HG03139 (cell line): ENCODE measurements around the gene PUM1.

Experiments
- ATAC-seq: cut with Tn5 transposase; IDR thresholded peaks from one replicate; pipeline ENCODE4 v1.9.1; 2021; ENCODE audit not compliant: unreplicated experiment

The PUM1 gene

GRCh38 chr1:30895944-30896660, 169.4 kb downstream of the PUM1 start:
- ATAC-seq, result no peak

DNA sequence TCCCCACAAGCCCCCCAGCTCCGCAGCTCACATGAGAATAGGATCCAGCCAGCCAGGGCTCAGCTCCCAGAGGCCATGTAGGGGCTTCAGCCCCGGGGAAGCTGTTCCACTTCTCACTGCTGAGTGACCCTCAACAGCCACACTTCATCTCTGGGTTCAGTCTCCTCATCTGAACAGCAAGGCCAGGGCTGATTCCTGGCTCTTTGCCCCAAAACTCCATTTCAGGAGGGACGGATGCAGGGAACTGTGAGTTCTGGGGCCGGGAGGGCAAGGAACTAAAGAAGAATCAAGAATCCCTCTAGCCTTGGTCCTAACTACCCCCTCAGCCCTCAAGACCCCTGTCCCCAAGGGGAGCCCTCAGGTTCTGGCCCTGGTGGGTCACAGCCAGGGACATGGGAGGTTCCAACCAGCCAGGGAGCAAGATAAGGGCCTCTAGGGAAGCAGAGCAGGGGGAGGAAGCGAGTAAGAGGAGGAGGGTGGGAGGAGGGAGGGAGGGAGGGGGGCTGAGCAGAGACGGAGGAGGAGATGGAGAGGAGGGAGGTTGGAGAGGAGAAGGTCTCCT, 170.1 kb downstream of the PUM1 start:
- ATAC-seq, result no peak

- no peak for ATAC-seq
Observed at GRCh38 chr1:30894508-30894973, 171.0 kb downstream of the PUM1 start.

DNA sequence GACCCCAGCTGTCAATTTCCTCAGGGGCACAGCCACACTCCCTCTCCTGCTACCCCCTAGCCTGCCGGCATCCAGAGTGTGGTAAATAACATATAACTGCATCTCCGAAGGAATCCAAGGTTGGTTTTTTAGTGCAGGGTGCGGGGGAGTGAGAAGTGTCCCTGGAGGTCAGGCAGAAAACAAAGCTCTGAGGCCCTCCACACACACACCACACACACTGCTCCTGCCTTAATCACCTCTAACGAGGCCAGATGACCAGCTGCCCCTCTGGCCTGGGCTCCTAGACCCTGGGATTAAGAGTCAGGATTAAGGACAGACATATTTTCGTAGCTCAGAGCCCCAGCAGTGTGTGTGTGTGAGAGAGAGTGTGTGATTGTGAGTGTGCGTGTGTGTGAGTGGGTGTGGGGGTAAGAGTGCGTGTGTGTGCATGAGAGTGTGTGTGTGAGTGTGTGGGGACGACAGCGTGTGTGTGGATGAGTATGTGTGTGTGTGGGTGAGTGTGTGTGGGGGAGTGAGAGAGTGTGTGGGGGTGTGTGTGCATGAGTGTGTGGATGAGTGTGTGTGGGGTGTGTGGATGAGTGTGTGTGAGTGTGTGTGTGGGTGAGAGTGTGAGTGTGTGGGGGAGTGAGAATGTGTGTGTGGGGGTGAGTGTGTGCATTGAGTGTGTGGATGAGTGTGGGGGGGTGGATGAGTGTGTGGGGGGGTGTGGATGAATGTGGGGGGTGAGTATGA, 171.6 kb downstream of the PUM1 start:
- ATAC-seq, result no peak

GRCh38 chr1:30892671-30893073, 172.8 kb downstream of the PUM1 start:
- no peak for ATAC-seq

DNA sequence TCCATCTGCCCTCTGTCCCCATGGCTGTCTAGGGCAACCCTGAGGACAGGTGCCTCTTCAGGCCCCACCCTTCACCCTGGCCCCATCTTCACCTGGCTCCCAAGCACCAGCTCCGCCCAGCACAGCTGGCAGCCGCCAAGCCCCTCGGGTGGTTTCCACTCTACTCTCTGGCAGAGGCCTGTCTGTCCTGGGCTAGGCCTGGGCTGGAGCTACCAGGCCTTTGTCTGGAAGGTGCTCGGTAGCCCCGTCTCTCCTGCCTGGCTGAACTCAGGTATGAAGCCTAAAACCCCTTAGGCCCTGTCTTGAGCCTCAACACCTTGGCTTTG, 174.3 kb downstream of the PUM1 start:
- ATAC-seq, result no peak

GRCh38 chr1:30890502-30891226, 174.9 kb downstream of the PUM1 start:
- ATAC-seq, result no peak

DNA sequence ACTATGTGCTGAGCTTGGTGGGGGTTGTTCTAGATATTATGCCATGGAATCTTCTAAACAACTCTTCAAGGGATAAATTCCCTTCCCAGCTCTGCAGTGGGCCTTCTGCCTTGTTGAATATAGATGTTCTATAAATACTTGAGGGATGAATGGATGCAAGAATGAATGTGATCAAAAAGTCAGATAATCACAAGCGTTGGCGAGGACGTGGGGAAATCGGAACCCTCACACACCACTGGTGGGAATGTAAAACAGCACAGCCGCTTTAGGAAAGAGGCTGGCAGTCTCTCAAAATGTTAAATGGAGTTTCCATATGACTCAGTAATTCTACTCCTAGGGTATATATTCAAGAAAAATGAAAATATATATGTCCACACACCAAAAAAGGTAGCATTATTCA, 176.0 kb downstream of the PUM1 start:
- ATAC-seq, result no peak

DNA sequence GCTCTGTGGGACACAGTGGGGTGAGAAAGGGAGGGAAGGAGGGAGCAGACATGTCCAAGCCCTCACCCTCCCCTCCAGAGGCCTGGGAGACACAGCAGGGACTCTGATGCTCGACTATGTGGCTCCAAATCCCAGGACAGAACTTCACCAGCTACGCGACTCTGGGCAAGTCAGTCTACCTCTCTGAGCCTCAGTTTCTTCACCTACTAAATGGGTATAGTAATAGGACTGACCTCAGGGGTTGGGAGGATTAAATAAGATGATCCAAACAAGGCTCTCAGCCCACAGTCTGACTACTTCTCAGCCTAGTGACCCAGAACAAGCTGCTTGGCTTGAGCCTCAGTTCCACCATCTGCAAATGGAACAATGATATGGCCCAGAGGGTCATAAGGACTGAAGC, 176.5 kb downstream of the PUM1 start:
- no peak for ATAC-seq

DNA sequence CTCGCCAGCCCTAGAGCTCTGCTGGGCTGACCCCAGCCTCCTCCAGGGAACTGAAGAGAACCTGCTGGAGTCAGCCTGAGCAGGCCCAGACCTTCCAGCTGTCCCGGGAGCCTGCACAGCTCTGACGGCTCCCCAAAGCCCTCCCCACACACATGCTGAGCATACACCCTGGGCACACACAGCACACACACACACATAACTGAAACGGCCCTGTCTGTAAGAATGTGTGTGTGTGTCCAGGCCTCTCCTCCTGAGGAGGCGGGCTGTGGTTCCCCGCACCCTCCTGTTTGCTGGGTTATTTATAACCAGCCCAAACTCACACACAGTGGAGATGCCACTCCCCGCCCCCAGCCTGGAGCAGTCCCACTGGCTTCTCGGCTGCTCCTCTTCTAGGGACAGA, 177.1 kb downstream of the PUM1 start:
- ATAC-seq, result no peak

- ATAC-seq, result no peak
Observed at GRCh38 chr1:30887485-30888315, 177.8 kb downstream of the PUM1 start.

GRCh38 chr1:30886710-30887428, 178.6 kb downstream of the PUM1 start:
- no peak for ATAC-seq

DNA sequence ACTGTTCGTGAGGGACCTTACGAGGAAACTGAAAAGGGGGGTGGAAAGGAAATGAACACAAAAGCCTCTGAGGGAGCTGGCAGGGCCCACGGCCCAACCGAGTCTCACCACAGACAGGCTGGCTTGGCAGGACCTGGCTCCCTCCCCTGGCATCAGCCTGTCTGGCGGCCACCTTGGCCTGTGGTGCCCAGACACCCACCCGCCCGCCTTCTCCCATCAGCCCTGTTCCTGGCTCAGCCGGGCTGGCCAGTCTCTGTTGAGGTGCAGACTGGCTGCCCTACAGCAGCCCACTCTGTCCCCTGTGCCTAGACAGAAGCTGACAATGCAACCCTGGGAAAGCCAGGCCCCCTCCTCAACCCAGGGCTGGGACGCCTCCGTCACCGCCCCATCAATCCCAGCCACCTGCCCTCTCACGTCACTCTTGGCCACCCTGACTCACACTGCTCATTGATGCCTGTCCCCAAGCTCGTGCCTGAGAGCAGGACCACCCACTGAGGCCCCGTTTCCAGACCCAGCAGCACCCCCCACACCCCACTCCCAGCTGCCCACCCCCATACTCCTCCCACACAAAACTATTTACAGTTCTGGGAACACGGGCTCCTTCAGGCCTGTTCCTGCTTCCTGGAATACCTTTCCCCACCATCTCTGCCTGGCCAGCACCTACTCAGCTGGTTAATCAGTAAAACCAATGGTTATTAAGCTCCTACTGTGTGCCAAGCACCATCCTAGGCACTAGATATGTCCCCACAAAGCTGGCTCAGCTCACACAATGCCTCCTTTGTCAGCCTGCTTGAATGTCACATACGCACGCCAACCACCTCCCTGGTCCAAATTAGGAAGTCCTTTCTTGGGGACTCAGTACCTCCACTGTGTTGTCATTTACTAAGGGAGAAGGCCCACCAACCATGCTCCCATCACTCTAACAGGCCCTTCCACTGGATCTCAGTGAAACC, 179.7 kb downstream of the PUM1 start:
- no peak for ATAC-seq

GRCh38 chr1:30884723-30885122, 180.8 kb downstream of the PUM1 start:
- no peak for ATAC-seq

DNA sequence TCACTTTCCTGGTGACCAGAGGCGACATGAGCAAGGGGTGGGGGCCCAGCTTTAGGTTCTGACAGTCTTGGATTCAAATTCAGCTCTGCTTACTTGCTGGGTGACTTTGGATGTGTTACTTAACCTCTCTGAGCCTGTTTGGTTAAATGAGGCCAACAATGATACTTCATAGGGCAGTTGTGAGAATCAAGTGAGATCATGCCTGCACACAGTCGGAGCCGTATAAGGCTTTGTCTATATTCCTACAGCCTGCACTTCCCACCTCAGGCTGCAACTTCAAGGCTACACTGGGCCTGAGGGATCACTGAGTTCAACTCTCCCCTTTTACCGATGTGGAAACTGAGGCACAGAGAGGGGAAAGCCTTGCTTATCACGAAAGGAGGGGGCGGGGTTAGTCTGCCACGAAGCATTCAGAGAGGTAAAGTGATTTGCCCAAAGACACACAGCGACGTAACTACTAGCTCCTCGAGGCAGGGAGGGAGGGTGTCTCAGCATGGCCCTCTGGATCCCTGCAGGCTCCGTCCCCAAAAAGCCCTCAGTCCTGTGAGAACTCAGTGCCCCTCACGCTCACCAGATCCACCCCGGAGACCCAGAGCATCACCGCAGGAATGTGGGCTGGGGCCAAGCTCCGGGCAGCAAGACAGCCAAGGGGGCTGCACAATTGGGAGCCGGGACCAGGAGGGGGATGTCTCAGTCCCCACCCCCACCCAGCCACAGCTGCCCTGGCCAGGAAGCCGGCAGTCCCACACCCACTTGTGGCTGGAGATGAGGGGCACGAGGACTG, 181.9 kb downstream of the PUM1 start:
- no peak for ATAC-seq

GRCh38 chr1:30882678-30883388, 182.7 kb downstream of the PUM1 start:
- ATAC-seq, result no peak
